DLD1 (cell line): ENCODE results near the gene HS3ST4.
"Not testable (repeated sequence)": the region's sequence is repeated elsewhere in the genome, so short reads cannot be mapped to it uniquely, and the experiment has no call there.

Experiments
- in situ Hi-C: cut with HindIII; loops from 2 replicates; pipeline ENCODE4 v1.10.0; 2017; ENCODE audit warnings: low sequenced_read_pairs

Gene HS3ST4

DNA sequence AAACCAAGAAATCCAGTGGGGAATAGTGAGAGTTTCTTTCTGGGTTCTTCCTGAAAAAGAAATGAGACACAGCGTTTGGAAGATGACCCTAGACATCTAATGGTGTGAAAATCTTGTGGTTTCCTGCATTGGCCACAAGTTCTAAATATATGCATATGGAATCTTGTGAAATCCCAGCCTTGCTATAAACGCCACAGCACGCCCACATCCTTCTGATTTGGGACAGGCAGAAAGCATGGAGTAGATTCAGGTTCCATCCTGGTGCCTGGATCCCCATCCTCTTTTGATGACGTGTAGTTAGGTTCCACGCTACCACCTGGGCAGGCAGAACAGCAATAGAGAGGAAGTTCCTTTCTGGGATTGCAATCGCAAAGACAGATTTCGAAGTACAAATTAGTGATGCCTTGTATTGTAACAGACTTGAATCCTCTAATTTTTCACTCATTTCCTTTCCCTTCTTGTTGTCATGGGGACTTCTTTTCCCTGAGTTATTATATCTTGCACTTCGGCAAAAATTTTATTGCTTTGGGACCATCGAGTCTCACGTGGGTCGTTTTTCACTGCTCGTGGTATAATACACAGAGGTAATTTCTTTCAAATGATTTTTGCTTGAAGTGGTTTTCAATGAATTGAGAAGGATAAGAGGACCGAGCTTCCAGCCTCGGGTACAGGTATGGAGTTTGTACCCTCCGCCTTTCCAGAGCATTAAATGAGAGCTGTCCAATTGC, 37.6 kb downstream of the HS3ST4 start:
- in situ Hi-C loops: no loop called here

DNA sequence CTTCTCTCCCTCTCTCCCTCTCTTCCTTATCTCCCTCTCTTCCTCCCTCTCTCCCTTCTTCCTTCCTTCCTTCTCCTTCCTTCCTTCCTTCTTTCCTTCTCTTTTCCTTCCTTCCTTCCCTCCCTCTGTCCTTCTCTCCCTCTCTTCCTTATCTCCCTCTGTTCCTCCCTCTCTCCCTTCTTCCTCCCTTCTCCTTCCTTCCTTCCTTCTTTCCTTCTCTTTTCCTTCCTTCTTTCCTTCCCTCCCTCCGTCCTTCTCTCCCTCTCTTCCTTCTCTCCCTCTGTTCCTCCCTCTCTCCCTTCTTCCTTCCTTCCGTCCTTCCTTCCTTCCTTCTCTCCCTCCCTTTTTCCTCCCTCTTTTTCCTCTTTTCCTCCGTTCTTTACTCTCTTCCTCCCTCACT, 38.6 kb downstream of the HS3ST4 start:
- in situ Hi-C loops: no loop called here

DNA sequence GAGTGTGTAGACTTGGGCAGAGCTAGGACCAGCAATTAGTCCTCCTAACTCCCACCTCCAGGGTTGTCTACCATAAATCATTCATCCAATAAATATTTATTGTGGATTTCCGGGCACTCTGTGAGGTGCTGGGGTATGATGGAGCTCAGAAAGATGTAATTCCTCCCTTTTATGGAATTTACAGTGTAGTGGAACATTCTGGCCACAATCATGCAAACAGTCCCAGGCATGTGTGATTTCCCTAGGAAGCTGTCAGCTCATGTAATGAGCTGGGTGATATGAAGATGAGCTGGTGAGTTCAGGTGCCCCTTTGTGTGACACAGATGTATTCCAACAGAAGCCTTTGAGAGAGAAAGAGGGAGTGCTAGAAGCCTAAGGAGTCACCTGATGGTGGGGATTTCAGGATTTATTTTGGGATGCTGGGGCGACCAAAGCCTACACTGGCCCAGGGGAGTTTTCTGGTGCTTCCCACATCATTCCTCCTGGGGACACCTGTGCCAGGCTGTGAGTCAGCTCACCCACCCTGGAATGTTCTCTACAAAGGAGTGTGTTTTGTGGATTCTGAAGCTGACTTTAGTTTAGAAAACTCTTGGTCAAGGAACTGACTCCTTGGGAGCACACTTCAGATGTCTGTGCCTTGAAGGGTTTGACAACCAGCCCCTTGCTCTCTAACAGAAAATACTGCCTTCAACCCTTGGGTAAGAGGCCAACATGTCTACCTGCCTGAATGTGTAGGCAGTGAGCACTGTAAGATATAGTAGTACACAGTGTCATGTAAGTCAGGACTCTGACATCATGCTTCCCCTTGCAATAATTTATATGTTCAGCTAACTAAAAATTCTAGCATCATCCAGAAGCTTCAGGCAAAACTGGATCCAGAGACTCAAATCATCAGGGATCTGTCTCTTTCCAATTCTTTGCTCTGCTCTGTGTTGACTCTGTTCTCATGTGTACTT, 42.9 kb downstream of the HS3ST4 start:
- in situ Hi-C loops: no loop called here

DNA sequence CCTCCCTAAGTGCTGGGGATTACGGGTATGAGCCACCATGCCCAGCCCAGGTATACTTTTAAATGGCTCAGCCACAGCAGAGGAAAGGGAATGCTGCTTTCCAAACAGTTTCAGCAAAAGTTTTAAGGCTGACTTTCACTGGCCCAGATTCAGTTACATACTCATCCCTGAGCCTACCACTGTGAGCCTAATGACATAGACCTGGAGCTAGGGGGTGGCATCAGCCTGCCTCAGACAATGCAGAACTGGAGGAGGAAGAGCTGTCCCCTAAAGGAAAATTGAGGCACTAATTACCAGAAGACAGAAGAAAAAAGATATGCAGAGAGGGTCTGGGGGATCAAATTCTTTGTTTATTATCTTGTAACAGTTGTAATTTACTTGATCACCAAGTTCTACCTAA, 43.9 kb downstream of the HS3ST4 start:
- in situ Hi-C loops: no loop called here

DNA sequence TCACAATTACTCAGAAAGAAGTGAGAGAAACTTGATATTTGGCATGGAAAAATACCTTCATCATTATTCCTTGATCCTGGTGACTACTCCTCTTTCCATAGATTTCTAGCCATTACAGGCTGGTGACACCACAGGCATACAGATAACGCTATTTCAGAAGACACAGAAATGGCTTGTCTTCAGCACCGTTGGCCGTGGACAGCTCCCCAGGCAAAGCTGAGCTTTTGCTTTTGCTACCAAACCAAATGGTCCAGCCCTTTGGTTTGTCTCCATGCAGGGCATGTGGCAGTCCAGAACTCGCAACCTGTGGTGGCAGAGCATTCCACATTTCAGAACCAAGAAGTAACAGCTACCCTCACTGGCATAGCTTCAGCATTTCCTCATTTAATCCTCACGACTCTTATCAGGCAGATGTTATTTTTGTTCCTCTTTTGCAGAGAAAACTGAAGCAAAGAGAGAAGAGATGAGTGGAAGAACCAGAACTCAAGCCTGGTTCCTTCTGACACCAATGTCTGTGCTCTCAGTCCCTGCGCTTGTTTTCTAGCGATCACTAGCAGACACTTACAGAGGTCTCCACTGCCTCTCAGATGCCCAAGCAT, 55.5 kb downstream of the HS3ST4 start:
- in situ Hi-C loops: no loop called here

DNA sequence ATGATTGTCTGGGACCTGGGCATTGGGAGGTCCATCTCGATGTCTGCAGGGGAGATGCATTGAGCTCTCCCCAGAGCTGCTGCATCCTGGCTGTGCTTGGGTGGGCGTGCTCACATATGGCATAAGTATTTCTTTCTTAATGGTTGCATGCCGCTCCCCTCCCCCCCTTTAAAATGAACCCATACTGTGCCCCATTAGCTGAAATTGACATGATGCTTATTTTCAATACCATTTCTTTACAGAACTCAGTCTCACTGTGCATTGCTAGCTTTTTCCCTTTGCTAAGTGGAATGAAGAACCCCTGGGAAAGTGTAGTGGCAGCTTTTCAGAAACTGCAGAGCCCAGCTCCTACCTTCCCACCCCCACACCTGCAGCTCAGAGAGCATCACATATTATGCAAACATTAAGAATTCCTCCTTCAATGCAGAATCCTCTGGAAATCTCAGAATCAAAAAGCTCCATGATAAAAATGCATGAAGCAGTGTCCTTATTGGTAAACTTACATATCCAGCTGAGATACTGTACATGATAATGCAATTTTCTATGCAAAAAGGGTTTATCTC, 56.4 kb downstream of the HS3ST4 start:
- in situ Hi-C loops: no loop called here

DNA sequence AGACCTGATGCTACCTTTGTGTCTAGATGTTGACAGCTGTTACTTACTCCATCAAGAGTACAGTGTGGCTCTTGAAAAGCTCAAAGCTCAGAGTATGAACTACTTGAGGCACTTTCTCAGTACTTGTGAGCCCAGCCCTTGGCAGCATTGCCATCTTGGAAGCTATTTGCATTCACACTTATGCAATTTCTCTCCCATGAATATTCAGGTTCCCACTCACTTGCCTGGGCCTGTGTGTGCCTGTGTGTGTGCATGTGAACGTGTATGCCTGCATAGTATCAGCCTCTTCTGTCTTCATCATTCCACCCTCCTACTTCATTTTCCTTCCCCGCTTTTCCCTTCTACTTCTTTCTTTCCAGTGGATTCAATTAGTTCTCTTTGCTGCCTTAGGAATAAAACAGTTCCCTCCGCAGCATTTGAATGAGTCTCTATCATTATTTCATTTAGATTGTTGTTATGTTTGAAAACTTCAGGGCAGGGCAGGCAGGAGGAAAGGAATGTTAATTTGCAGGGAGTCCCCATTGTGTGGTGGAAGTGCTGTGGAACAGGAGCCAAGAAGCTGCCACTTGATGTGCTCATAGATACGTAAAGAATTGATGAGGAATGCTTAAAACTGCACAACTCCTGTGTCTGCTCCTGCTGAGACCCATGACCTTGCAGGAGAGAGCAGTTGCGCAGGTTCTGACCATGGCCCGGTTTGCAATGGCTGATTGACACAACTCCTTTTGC, 58.9 kb downstream of the HS3ST4 start:
- in situ Hi-C loops: no loop called here

DNA sequence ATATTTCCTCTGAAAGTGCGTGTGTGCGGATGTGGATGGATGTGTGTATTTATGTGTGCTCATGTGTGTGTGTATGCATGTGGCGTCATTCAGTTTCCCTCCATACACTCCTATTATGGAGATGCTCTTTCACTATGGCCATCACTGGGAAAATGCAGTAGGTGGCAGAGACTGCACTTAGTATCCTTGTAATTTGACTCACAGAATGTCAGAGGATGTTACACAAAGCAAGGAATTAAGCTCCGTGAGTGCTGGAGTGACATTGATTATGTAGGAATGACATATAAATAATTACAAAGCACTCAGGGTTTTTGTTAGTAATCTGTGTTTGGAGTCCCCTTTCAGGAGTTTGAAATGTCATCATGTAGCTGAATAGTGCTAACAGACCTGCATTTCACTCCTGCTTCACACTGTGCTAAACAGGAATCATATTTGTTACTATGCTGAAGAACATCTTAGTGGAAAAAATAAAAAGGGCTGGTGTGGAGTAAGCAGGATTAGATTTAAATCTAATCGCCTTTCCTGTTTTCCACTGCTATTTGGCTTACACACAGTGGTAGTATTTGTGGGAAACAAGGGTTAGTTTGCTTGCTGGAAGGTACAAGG, 59.6 kb downstream of the HS3ST4 start:
- in situ Hi-C loops: no loop called here

DNA sequence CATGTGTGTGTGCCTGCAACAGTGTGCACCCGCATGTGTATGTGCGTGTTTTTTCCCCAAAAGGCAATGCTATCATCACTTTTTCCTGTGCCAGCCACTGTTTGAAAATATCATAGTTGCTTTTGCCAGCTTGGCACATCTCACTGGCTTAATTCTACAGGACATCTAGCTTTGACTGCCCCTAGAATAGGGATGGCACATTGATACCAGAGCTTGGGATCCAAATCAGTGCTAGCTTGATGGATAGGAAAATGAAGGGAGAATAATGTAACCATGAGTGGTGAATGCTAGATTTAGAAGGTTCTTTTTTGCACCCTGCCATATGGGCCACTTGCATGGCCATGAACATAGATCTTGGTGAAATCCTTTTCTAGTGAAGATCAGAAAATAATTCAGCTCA, 72.7 kb downstream of the HS3ST4 start:
- in situ Hi-C loops: no loop called here

DNA sequence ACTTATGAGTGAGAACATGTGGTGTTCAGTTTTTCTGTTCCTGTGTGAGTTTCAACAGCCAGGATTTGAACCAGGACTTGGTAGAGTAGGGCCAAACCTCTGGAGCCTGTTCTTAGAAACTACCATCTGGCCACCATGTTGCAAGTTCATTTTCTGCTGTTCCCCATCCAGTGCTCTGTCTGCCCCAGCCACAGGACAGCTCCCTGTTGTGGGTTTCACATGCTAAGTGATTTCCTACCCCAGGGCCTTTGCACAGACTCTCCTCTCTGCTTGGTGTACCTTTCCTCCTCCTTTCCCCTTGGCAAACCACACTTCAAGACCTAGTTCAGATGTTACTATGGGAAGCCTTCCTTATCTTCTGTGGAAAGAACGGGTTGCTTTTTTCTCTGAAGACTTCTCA, 79.5 kb downstream of the HS3ST4 start:
- in situ Hi-C loops: no loop called here

DNA sequence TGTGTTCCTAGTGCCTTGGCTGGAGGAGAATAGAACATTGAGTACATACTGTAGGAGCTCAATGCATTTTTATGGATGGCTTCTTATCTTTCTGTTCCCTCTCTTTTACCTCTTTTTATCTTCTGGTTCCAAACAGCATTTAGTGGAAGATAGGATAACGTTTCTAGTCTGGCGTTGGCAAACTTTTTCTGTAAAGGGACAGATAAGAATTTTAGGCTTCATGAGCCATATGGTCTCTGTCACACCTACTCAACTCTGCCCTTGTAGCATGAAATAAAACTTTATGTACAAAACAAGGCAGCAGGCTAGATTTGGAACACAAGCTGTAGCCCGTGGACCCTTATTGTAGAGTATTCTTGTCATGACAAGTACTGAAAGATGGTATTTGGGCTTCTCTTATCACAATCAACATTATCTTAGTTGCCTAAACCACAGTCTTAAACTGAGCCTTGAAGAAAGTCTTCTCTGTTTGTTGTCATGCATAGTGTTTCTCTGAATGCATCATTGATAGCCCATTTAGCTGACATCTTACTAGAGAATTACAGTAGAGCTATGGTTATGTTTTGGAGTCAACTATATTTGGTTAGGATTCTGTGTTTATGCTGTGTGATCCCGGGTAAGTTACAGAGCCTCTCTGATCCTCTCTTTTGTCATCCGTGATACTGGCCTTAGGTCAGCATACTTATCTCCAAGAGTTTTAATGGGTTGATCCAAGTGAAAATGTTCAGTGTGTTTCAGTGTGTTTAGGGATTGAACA, 80.2 kb downstream of the HS3ST4 start:
- in situ Hi-C loops: no loop called here

DNA sequence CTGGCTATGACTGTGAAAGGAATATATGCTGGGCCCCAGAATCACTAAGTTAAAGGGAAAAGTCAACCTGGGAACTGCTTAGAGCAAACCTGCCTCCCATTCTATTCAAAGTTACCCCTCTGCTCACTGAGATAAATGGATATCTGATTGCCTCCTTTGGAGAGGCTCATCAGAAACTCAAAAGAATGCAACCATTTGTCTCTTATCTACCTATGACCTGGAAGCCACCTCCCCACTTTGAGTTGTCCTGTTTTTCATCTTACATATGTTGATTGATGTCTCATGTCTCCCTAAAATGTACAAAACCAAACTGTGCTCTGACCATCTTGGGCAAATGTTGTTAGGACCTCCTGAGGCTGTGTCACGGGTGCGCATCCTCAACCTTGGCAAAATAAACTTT, 84.5 kb downstream of the HS3ST4 start:
- in situ Hi-C loops: not testable (repeated sequence)

DNA sequence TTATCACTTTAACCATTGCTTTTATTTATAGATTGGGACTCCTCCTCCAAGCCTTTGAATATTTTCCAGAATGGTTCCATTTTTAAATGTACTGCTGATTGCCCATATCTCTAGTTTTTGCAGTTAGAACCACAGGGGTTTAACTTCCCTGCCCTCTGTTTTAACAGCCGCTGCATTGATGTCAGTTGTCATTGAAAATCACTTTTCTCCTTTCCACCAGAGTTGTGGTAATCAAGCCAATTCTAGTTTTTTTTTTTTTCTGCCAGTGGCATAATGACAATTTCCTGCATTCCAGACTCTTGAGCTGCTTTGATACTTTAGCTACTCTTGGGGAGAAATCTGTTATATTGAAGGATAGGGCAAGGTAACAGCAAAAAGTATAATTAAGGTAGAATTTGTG, 91.5 kb downstream of the HS3ST4 start:
- in situ Hi-C loops: no loop called here

DNA sequence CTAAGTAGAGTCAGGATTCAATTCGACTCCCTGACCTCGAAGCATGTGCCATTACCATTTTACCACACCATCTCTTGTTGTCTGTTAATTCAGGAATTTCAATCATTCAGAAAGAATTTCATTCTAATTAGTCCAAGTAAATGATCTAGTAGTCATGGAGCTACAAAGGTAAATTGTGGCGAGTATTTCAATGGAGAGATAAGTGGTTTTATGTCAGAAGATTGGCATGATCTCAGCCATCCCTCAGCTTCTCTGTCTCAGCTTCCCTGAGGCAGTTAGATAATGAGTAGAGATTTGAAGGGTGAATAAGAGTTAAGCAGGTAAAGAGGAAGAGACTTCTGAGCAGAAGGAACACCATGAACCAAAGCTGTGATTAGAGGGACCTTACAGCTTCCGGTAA, 93.6 kb downstream of the HS3ST4 start:
- in situ Hi-C loops: no loop called here

DNA sequence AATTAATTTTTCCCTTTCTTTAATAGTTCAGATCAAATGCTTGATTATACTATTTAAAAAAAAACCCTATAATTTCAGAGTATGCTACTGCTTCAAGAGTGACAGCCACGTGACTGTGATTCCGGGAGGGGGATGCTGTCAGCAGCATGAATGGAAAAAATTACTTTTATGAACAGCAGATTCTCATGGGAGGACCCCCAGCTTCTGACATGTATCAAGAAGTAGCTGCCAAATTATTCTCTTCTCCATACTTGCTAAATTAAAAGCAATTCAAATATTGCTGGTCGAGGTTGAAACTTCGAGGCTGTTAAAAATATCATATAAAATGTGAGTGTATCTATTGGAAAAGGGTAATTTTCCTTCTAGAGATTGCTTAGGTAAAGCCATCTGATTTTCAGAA, 95.0 kb downstream of the HS3ST4 start:
- in situ Hi-C loops: no loop called here

DNA sequence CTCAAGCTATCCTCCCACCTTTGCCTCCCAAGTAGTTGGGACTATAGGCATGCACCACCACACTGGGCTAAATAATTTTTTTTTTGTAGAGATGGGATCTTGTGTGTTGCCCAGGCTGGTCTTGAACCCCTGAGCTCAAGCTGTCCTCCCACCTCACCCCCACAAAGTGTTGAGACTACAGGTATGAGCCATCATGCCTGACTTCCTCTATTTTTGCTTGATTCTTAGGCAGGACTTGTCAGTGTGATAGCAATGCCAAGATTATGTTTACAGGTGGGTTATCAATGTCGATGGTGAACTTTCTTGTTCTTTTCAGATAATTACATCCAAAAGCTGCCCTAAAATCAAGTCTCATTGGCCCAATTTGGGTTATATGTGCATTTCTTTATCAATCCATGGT, 96.9 kb downstream of the HS3ST4 start:
- in situ Hi-C loops: no loop called here

DNA sequence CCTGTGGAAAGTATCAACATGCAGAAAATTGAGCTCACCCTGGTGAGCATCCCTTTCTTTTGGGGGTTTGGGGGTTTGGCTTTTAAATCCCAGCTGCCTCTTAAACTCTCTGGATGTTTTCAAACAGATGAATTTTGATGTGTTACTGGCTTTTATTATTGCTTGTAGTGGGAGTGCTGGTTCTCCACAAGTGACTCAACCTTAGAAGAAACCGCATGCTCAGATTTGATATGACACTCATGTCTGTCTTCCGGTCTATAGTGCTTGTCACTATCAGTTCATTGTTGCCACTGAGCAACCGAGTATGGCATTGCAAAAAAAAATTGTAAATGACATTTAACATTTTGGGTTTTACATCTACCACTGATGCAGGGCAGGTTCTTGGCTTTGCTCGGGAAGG, 104.5 kb downstream of the HS3ST4 start:
- in situ Hi-C loops: no loop called here

DNA sequence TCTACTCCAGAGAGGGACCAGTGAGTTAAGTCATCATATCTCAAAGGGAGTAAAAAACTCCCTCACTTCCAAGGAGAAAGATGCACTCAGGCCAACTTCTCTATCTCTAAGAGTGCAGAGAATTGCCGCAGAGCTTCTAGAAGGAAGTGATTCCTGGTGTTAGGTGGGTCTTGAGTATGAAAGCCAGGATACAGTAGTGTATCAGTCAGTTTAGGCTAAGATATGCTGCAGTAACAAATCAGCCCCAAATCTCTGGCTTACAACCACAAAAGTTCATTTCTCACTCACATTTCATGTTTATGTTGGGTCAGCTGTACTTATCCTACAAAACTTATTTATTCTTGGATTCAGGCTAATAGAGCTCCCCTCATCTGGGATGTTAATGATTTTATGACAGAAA, 106.3 kb downstream of the HS3ST4 start:
- in situ Hi-C loops: no loop called here

DNA sequence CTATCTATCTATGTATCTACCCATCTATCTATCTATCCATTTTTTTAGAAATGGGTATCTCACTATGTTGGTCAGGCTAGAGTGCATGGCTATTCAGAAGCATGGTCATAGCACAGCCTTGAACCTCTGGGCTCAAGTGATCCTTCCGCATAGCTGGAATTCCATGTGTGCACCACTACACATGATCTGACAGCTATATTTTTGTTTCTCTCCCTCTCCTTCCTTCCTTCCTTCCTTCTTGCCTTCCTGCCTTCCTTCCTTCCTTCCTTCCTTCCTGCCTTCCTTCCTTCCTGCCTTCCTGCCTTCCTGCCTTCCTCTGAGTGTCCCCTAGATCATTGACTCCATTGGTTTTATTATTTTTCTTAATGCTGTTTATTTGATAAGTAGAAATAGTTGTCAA, 108.1 kb downstream of the HS3ST4 start:
- in situ Hi-C loops: no loop called here

DNA sequence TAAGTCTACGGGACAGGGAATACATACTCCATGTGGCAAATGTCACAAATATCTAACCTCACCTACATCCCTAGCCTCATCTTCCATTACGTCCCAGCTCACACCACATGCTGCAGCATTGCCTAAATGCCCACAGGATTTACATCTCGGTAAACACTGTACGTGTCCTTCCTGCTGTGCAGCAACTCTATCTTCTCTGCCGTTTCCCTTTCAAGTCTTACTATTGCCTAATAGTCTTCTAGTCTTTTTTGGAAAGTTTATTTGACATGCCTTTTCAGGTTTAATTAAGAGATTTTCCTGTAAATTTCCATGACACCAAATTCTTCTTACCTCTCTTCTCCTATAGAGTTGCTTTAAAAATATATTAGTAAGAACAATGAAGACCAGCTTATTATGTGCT, 120.5 kb downstream of the HS3ST4 start:
- in situ Hi-C loops: no loop called here
